DOHH2 (cell line): ENCODE data around the gene SNAP29.
"Not testable (repeated sequence)": the region's sequence is repeated elsewhere in the genome, so short reads cannot be mapped to it uniquely, and the experiment has no call there.

Experiments used
- CTCF ChIP-seq: fragments of 200-600 bp; sonication (generic); IDR thresholded peaks from one replicate; pipeline ENCODE4 v1.5.1; 2014; ENCODE audit warnings: antibody characterized with exemption, mild to moderate bottlenecking, low read depth, low read length; ENCODE audit not compliant: poor library complexity, severe bottlenecking
- EZH2phosphoT487 ChIP-seq: fragments of 200-600 bp; sonication (generic); IDR thresholded peaks from 2 replicates; pipeline ENCODE4 v1.6.1; 2017; ENCODE audit warnings: borderline replicate concordance, mild to moderate bottlenecking, antibody characterized with exemption, low read length, moderate library complexity, mixed read lengths

GRCh38 chr22:20821717-20822239, 37.0 kb upstream of the SNAP29 start:
- TF ChIP-seq CTCF, EZH2phosphoT487: not testable (repeated sequence)
